Psoas muscle (tissue), 8 donors: ENCODE data around the gene B4GALT6. TPM values are rescaled to one million over a fixed set of nuclear protein-coding genes. Genes with fewer than 3 reads are reported as not detected.

Experiments
- ATAC-seq, 4 donors: fragments of 200-7000 bp; cut with Tn5 transposase; one replicate each; pipeline ENCODE4 v1.9.1; 2020; ENCODE audit warnings: moderate library complexity in 3 of 4, mild to moderate bottlenecking in 2 of 4
- DNase-seq, 2 donors: peaks; one replicate each; pipeline ENCODE4 v3.0.0-alpha.2; 2020
- H3K27ac ChIP-seq: fragments of 200-600 bp; one replicate; pipeline ENCODE4 v1.8.0; 2022
- H3K27me3 ChIP-seq, 3 donors: fragments of 200-600 bp in 1 of 3; one replicate each; pipeline versions ENCODE4 v1.6.1 to v1.8.0; 2013 to 2022; ENCODE audit warnings: low read length in 2 of 3, mild to moderate bottlenecking in 2 of 3, moderate library complexity in 1 of 3; ENCODE audit not compliant: insufficient read depth in 3 of 3
- H3K36me3 ChIP-seq, 2 donors: fragments of 200-600 bp in 1 of 2; one replicate each; pipeline versions ENCODE4 v1.6.1 to v1.8.0; 2013 to 2022; ENCODE audit warnings: low read depth in 1 of 2, mild to moderate bottlenecking in 1 of 2, moderate library complexity in 1 of 2; ENCODE audit not compliant: insufficient read depth in 1 of 2
- H3K4me1 ChIP-seq: fragments of 200-600 bp; one replicate; pipeline ENCODE4 v1.8.0; 2022
- H3K4me3 ChIP-seq: fragments of 200-600 bp; one replicate; pipeline ENCODE4 v1.8.0; 2022; ENCODE audit warnings: mild to moderate bottlenecking
- H3K9me3 ChIP-seq: fragments of 200-600 bp; one replicate; pipeline ENCODE4 v1.8.0; 2022
- WGBS, 3 donors: extraction: QIAGEN DNeasy Blood & Tissue Kit; methylation state at CpG; one replicate each; pipeline versions ENCODE4 v1.1.6 to v1.1.7; 2013; 5-methylcytosine and 5-hydroxymethylcytosine counted together
- intact Hi-C, 2 donors: fragments of 100-400 bp; cut with DNase I; formaldehyde crosslinking; loops; one replicate each; pipeline versions ENCODE4 v1.11.0 to v1.14.2; 2022
- polyA plus RNA-seq, 3 donors: library from polyadenylated mRNA; stranded (reverse); fragments of 200-250 nt; gene quantifications; one replicate each; pipeline ENCODE4 v1.2.3, GENCODE V29; 2013
- total RNA-seq, 4 donors: library from RNA; stranded (reverse); fragmentation: NEBNext Ultra II Directional in 2 of 4; extraction: Animal tissue kit (Norgen Biotek cat#: 25700) in 2 of 4; gene quantifications; one replicate each; pipeline versions ENCODE4 v1.2.1 to v1.2.4, GENCODE V29; 2021 to 2023
- TF ChIP-seq, protein P1 (sequence below): fragments of 200-600 bp; IDR thresholded peaks from one replicate; pipeline ENCODE4 v1.8.0; 2022; ENCODE audit warnings: antibody characterized with exemption
- donor health status: healthy with polysubstance abuse.
- donor health status: DM: no; HTN: no; CAD: no; lungs with moderate emphysema.
- donor health status: Bipolar disorder and iron deficiency.
- donor health status: healthy.
- donor health status: DM: yes; HTN: yes; CAD: no.
- donor health status: DM: no; HTN: no; CAD: no.
- donor health status: DM: no; HTN: no; CAD: no.
- donor health status: DM: yes; HTN: yes; CAD: no.

B4GALT6 gene
- total and polyA plus RNA-seq, 7 donors = 0.98 to 13.3 (median 6.7) TPM

DNA sequence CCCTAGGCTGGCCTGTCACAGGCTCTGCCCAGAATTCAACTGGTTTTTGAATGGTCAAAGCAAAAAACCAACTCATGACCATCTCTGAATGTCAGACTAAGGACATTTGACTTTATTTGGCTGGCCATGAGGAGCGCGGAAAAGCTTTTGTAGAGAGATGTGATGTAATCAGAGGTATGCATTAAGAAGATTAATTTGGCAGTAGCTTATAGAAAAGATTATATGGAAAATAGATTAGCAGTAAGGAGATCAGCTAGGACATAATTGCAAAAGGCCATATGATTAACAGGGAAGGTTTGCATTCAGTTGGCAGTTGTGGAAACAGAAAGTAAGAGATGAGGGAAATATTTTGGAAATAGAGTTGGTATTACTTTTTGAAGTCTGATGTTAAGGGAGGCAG is 105.0 kb downstream of the B4GALT6 start:
- no peaks in the 10 kb centered on the region for H3K27me3 ChIP-seq
- DNase-seq (no peak), ATAC-seq (no peak)
- H3K4me3 ChIP-seq = no peak overlapping the region
- TF ChIP-seq, protein P1, sequence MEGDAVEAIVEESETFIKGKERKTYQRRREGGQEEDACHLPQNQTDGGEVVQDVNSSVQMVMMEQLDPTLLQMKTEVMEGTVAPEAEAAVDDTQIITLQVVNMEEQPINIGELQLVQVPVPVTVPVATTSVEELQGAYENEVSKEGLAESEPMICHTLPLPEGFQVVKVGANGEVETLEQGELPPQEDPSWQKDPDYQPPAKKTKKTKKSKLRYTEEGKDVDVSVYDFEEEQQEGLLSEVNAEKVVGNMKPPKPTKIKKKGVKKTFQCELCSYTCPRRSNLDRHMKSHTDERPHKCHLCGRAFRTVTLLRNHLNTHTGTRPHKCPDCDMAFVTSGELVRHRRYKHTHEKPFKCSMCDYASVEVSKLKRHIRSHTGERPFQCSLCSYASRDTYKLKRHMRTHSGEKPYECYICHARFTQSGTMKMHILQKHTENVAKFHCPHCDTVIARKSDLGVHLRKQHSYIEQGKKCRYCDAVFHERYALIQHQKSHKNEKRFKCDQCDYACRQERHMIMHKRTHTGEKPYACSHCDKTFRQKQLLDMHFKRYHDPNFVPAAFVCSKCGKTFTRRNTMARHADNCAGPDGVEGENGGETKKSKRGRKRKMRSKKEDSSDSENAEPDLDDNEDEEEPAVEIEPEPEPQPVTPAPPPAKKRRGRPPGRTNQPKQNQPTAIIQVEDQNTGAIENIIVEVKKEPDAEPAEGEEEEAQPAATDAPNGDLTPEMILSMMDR = no peak
- no peaks in the 10 kb centered on the region for H3K4me1 ChIP-seq
- H3K36me3 ChIP-seq = no peaks in the 10 kb centered on the region
- WGBS, 3 donors = 96 to 97% (median 97%) methylated on average over 2 of the region's 2 CpGs
- no peak overlapping the region for H3K27ac ChIP-seq
- no peaks in the 10 kb centered on the region for H3K9me3 ChIP-seq
- intact Hi-C loops = no loop called here

DNA sequence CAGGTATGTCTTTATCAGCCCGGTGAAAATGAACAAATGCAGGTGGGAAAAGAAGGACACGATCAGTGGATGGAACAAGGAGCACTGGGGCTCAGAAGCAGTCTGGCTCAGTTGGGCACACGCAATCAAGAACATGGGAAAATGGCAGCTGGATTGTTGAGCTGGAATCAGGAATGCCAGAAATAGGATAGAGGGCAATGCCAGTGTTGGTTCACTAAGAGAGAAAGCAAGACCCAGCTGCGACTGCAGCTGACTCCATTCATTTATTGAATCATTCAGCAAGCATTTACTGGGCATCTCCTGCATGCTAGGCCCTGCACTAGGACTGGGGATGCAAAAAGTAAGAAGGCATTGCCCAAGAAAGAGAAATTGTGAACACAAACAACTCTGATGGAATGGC is 106.3 kb downstream of the B4GALT6 start:
- 91 to 94% (median 92%) methylated on average over 4 of the region's 4 CpGs for WGBS, 3 donors
- H3K27me3 ChIP-seq = no peaks in the 10 kb centered on the region
- H3K27ac ChIP-seq = no peak overlapping the region
- TF ChIP-seq, protein P1 = no peak
- ATAC-seq = no peak
- no peaks in the 10 kb centered on the region for H3K4me1 ChIP-seq
- H3K9me3 ChIP-seq = no peaks in the 10 kb centered on the region
- intact Hi-C loops = no loop called here
- no peak for DNase-seq
- no peaks in the 10 kb centered on the region for H3K36me3 ChIP-seq
- no peak overlapping the region for H3K4me3 ChIP-seq

DNA sequence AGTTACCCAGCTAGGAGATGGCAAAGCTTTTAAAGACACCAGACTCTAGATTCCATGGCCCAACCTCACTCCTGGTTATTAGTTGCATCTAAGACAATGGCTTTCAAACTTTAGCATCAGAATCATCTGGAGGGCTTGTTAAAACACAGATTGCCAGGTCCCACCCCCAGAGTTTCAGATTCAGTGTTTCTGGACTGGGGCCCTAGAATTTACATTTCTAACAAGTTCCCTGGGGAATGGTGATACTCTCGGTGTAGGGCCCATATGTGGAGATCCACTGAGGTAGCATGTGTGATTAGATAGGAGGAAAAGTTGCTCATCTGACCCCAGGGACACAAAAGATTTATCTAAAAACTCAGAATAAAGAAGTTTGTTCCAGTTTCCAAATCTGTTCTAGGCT is 107.2 kb downstream of the B4GALT6 start:
- TF ChIP-seq, protein P1 = no peak
- 36 to 66% (median 48%) methylated on average over 1 of the region's 1 CpG for WGBS, 3 donors

DNA sequence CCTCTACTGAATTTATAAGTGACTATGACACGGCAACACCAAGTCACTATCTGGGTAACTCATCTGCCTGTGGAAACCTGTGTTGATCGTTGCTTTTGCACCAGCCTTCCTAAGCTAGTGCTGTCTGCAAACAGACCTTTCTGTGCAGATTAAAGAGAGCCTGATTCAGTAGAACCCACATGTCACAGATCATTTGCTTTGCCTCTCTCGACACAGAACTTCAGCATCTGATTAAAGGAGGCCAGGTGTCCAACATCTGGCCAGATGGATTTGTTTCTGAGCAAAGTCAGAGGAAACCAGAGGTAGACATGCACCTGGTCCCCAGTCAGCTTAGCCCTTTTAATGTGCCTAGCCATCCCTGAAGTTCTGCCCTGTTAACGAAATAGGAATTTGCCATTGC is 107.7 kb downstream of the B4GALT6 start:
- 48 to 60% (median 53%) methylated on average over 4 of the region's 4 CpGs for WGBS, 3 donors
- intact Hi-C loops = no loop called here

More for the DNA sequence above, 107.2 kb downstream of the B4GALT6 start:
- DNase-seq (no peak), ATAC-seq (no peak)
- Histone ChIP-seq H3K27ac (no peak overlapping the region), H3K9me3 (no peaks in the 10 kb centered on the region), H3K4me3 (no peak overlapping the region), H3K27me3 (no peaks in the 10 kb centered on the region), H3K36me3 (no peaks in the 10 kb centered on the region), H3K4me1 (no peaks in the 10 kb centered on the region)
- intact Hi-C loops = no loop called here

More for the DNA sequence above, 107.7 kb downstream of the B4GALT6 start:
- Histone ChIP-seq H3K9me3 (no peaks in the 10 kb centered on the region), H3K4me1 (no peaks in the 10 kb centered on the region), H3K27me3 (no peaks in the 10 kb centered on the region), H3K27ac (no peak overlapping the region), H3K4me3 (no peak overlapping the region), H3K36me3 (no peaks in the 10 kb centered on the region)
- ATAC-seq (no peak), DNase-seq (no peak)
- TF ChIP-seq, protein P1 = no peak
